Spleen (tissue), 11 donors: Measurements from ENCODE around the gene TRIM56. TPM values are rescaled to one million over a fixed set of nuclear protein-coding genes. Genes with fewer than 3 reads are reported as not detected.

Experiments used
- DNase-seq: peaks from one replicate; pipeline ENCODE4 v3.0.0-alpha.2; 2020
- H3K27ac ChIP-seq, 8 donors: fragments of 200-600 bp; sonication (generic) in 7 of 8; 1 replicate in 4 of 8; 2 replicates in 4 of 8; pipeline versions ENCODE4 v1.5.0 to v1.8.0; 2016 to 2021; ENCODE audit warnings: inconsistent platforms in 4 of 8, mild to moderate bottlenecking in 4 of 8, moderate library complexity in 1 of 8
- H3K27me3 ChIP-seq, 7 donors: fragments of 200-600 bp; sonication (generic) in 6 of 7; replicated peaks in 1 of 7; 1 replicate in 4 of 7; 2 replicates in 3 of 7; pipeline versions ENCODE4 v1.5.0 to v1.8.0; 2016 to 2021; ENCODE audit warnings: inconsistent platforms in 3 of 7, mild to moderate bottlenecking in 1 of 7
- H3K36me3 ChIP-seq, 6 donors: fragments of 200-600 bp; sonication (generic) in 5 of 6; 1 replicate in 4 of 6; 2 replicates in 2 of 6; pipeline versions ENCODE4 v1.5.0 to v1.8.0; 2016 to 2021; ENCODE audit warnings: inconsistent platforms in 2 of 6
- H3K4me1 ChIP-seq, 6 donors: fragments of 200-600 bp; sonication (generic) in 5 of 6; 1 replicate in 3 of 6; 2 replicates in 3 of 6; pipeline versions ENCODE4 v1.5.0 to v1.8.0; 2016 to 2021; ENCODE audit warnings: inconsistent platforms in 3 of 6
- H3K4me3 ChIP-seq, 8 donors: fragments of 200-600 bp; sonication (generic) in 7 of 8; 1 replicate in 4 of 8; 2 replicates in 4 of 8; pipeline versions ENCODE4 v1.5.0 to v1.8.0; 2016 to 2021; ENCODE audit warnings: inconsistent platforms in 4 of 8, mild to moderate bottlenecking in 4 of 8, moderate library complexity in 2 of 8
- H3K9me3 ChIP-seq, 8 donors: fragments of 200-600 bp; sonication (generic) in 7 of 8; 1 replicate in 4 of 8; 2 replicates in 4 of 8; pipeline versions ENCODE4 v1.5.0 to v1.8.0; 2016 to 2021; ENCODE audit warnings: inconsistent platforms in 4 of 8
- CTCF ChIP-seq, 11 experiments: fragments of 200-600 bp in 7 of 11; fragments of 450-650 bp in 4 of 11; sonication (generic) in 4 of 11; IDR thresholded peaks in 8 of 11; conservative IDR thresholded peaks in 3 of 11; 1 replicate in 7 of 11; 2 replicates in 4 of 11; pipeline versions ENCODE4 v1.4.0 to v1.8.0; 2016 to 2021; ENCODE audit warnings: antibody characterized with exemption in 11 of 11, inconsistent platforms in 4 of 11, mild to moderate bottlenecking in 1 of 11
- POLR2AphosphoS5 ChIP-seq, 3 donors: sonication (generic); formaldehyde crosslinking; IDR thresholded peaks; one replicate each; pipeline ENCODE4 v1.5.1; 2017; ENCODE audit warnings: antibody characterized with exemption in 3 of 3
- WGBS, 5 donors: extraction: QIAGEN DNeasy Blood & Tissue Kit in 3 of 5; methylation state at CpG; one replicate each; pipeline versions ENCODE4 v1.1.5 to v1.1.7; 2013 to 2018; 5-methylcytosine and 5-hydroxymethylcytosine counted together
- intact Hi-C: fragments of 100-400 bp; cut with DNase I; formaldehyde crosslinking; loops from one replicate; pipeline ENCODE4 v1.15.0; 2023; ENCODE audit warnings: low total_unique reads
- polyA plus RNA-seq, 3 donors: library from polyadenylated mRNA; stranded (reverse); fragments of 200-250 nt; gene quantifications; one replicate each; pipeline ENCODE4 v1.2.1, GENCODE V29; 2013
- total RNA-seq, 7 donors: library from RNA; depleted of rRNA in 3 of 7; stranded (reverse); fragments of >200 nt in 3 of 7; fragmentation: NEBNext Ultra II Directional in 4 of 7; extraction: Animal tissue kit (Norgen Biotek cat#: 25700) in 4 of 7; gene quantifications; one replicate each; pipeline versions ENCODE4 v1.1.0 to v1.2.1, GENCODE V29; 2016 to 2021
- donor health status: healthy with polysubstance abuse.
- donor health status: DM: no; HTN: no; CAD: no; lungs with moderate emphysema.
- donor health status: DM: no; HTN: no; CAD: no.
- donor health status: Bipolar disorder and iron deficiency.
- donor health status: healthy.
- donor health status: DM: no; HTN: no; CAD: no.
- donor health status: DM: yes; HTN: yes; CAD: no.

Gene TRIM56
- total and polyA plus RNA-seq, 10 donors: 5.0 to 82.2 (median 38.5) TPM

- intact Hi-C loops: loop anchor here (5.0 to 10.0 kb wide), 2 partner anchors 54 to 141 kb away; no protein-coding TSS in a partner anchor
- Histone ChIP-seq H3K4me1 (peaks cover 9 to 31% (median 18%) of the 10 kb centered on the region in 6 donors), H3K9me3 (no peaks in the 10 kb centered on the region), H3K4me3 (no peak overlapping the region), H3K27ac (no peak overlapping the region), H3K36me3 (peaks cover 0 to 1% (median 0%) of the 10 kb centered on the region in 6 donors), H3K27me3 (peaks cover 0 to 54% (median 5%) of the 10 kb centered on the region in 7 donors)
- no peak for DNase-seq
- 79 to 89% (median 87%) methylated on average over 4 of the region's 4 CpGs for WGBS, 5 donors
- TF ChIP-seq CTCF (IDR thresholded peaks at IDR 0.05 in 8 of 11, conservative IDR thresholded peaks at IDR 0.05 in 3 of 11) (no peak), POLR2AphosphoS5 (IDR thresholded peaks at IDR 0.05) (no peak)
These were observed 55.6 kb downstream of the TRIM56 start for GRCh38 chr7:101140746-101141382.

Other genes with a start within 250 kb of the TRIM56 start
- gene SLC12A9, start 232.8 kb upstream of the TRIM56 start, total RNA-seq: 100 to 1,000 TPM in 1 of 7 donors, 10 to 100 TPM in 6; 34.4 to 109 (median 55.7) TPM
- gene SLC12A9, start 232.8 kb upstream of the TRIM56 start, polyA plus RNA-seq: 10 to 100 TPM; 17.0 to 48.4 (median 39.3) TPM
- 10 to 100 TPM; 17.6 to 30.2 (median 22.2) TPM for gene TRIP6, start 218.1 kb upstream of the TRIM56 start, total RNA-seq
- gene TRIP6, start 218.1 kb upstream of the TRIM56 start, polyA plus RNA-seq: 10 to 100 TPM; 12.4 to 22.4 (median 14.8) TPM
- gene SRRT, start 210.4 kb upstream of the TRIM56 start, total RNA-seq: 100 to 1,000 TPM in 4 of 7 donors, 10 to 100 TPM in 3; 67.0 to 160 (median 132) TPM
- 100 to 1,000 TPM in 1 of 3 donors, 10 to 100 TPM in 2; 54.7 to 104 (median 92.6) TPM for gene SRRT, start 210.4 kb upstream of the TRIM56 start, polyA plus RNA-seq
- gene UFSP1, start 195.8 kb upstream of the TRIM56 start, total RNA-seq: 1 to 10 TPM; 1.3 to 5.6 (median 2.8) TPM
- 1 to 10 TPM; 4.2 to 6.9 (median 5.1) TPM for gene UFSP1, start 195.8 kb upstream of the TRIM56 start, polyA plus RNA-seq
- 10 to 100 TPM in 1 of 7 donors, 1 to 10 TPM in 6; 2.1 to 10.8 (median 4.4) TPM for gene ACHE, start 189.6 kb upstream of the TRIM56 start, total RNA-seq
- 1 to 10 TPM; 2.0 to 3.7 (median 3.1) TPM for gene ACHE, start 189.6 kb upstream of the TRIM56 start, polyA plus RNA-seq
- gene MUC3A, start 135.9 kb upstream of the TRIM56 start, total RNA-seq: under 1 TPM; 0.07 to 0.73 (median 0.30) TPM
- gene MUC3A, start 135.9 kb upstream of the TRIM56 start, polyA plus RNA-seq: under 1 TPM; 0.17 to 0.29 (median 0.27) TPM
- under 1 TPM in 5 of 7 donors, not detected in 2; 0.07 to 0.89 (median 0.57) TPM for gene MUC12, start 115.9 kb upstream of the TRIM56 start, total RNA-seq
- gene MUC12, start 115.9 kb upstream of the TRIM56 start, polyA plus RNA-seq: 1 to 10 TPM in 2 of 3 donors, under 1 TPM in 1; 0.90 to 1.7 (median 1.3) TPM
- gene MUC17, start 65.4 kb upstream of the TRIM56 start, total RNA-seq: not detected
- gene MUC17, start 65.4 kb upstream of the TRIM56 start, polyA plus RNA-seq: not detected
- 10 to 100 TPM in 3 of 7 donors, 1 to 10 TPM in 4; 2.3 to 46.4 (median 8.0) TPM for gene SERPINE1, start 41.6 kb downstream of the TRIM56 start, total RNA-seq
- 1 to 10 TPM; 2.2 to 4.6 (median 2.6) TPM for gene SERPINE1, start 41.6 kb downstream of the TRIM56 start, polyA plus RNA-seq
- 10 to 100 TPM; 20.8 to 49.5 (median 30.4) TPM for gene AP1S1, start 69.0 kb downstream of the TRIM56 start, total RNA-seq
- gene AP1S1, start 69.0 kb downstream of the TRIM56 start, polyA plus RNA-seq: 10 to 100 TPM; 15.4 to 45.0 (median 31.8) TPM
- gene VGF, start 80.1 kb downstream of the TRIM56 start, total RNA-seq: under 1 TPM in 2 of 7 donors, not detected in 5; 0.19 to 0.21 TPM
- gene VGF, start 80.1 kb downstream of the TRIM56 start, polyA plus RNA-seq: under 1 TPM in 2 of 3 donors, not detected in 1; 0.06 to 0.09 TPM
- not detected for gene NAT16, start 94.8 kb downstream of the TRIM56 start, total RNA-seq
- gene NAT16, start 94.8 kb downstream of the TRIM56 start, polyA plus RNA-seq: not detected
- not detected for gene MOGAT3, start 115.6 kb downstream of the TRIM56 start, total RNA-seq
- not detected for gene MOGAT3, start 115.6 kb downstream of the TRIM56 start, polyA plus RNA-seq
- 10 to 100 TPM; 36.4 to 72.5 (median 59.5) TPM for gene PLOD3, start 132.1 kb downstream of the TRIM56 start, total RNA-seq
- gene PLOD3, start 132.1 kb downstream of the TRIM56 start, polyA plus RNA-seq: 10 to 100 TPM; 20.4 to 42.4 (median 25.4) TPM
- gene ZNHIT1, start 132.7 kb downstream of the TRIM56 start, total RNA-seq: 10 to 100 TPM; 47.3 to 69.3 (median 60.4) TPM
- 100 to 1,000 TPM in 2 of 3 donors, 10 to 100 TPM in 1; 86.3 to 127 (median 103) TPM for gene ZNHIT1, start 132.7 kb downstream of the TRIM56 start, polyA plus RNA-seq
- gene CLDN15, start 152.3 kb downstream of the TRIM56 start, total RNA-seq: 10 to 100 TPM; 16.7 to 49.2 (median 24.2) TPM
- 10 to 100 TPM; 11.1 to 26.4 (median 14.5) TPM for gene CLDN15, start 152.3 kb downstream of the TRIM56 start, polyA plus RNA-seq
- 100 to 1,000 TPM; 130 to 234 (median 179) TPM for gene FIS1, start 159.6 kb downstream of the TRIM56 start, total RNA-seq
- 100 to 1,000 TPM; 131 to 250 (median 179) TPM for gene FIS1, start 159.6 kb downstream of the TRIM56 start, polyA plus RNA-seq
- 1 to 10 TPM; 5.5 to 7.2 (median 6.5) TPM for gene IFT22, start 236.3 kb downstream of the TRIM56 start, total RNA-seq
- gene IFT22, start 236.3 kb downstream of the TRIM56 start, polyA plus RNA-seq: 10 to 100 TPM in 1 of 3 donors, 1 to 10 TPM in 2; 7.8 to 11.0 (median 8.0) TPM